Transverse colon (tissue), 4 donors: ENCODE results near the gene HDHD3. TPM values are rescaled to one million over a fixed set of nuclear protein-coding genes. Genes with fewer than 3 reads are reported as not detected.

Source experiments
- DNase-seq: peaks from one replicate; pipeline ENCODE4 v3.0.0-alpha.2; 2019
- H3K27ac ChIP-seq, 4 donors: fragments of 200-600 bp; sonication (generic); 2 replicates each; pipeline ENCODE4 v1.5.1; 2016 to 2018; ENCODE audit warnings: inconsistent platforms in 4 of 4
- H3K27me3 ChIP-seq: fragments of 200-600 bp; sonication (generic); 2 replicates; pipeline ENCODE4 v1.5.1; 2017; ENCODE audit warnings: inconsistent platforms
- H3K36me3 ChIP-seq, 4 donors: fragments of 200-600 bp; sonication (generic); 2 replicates each; pipeline ENCODE4 v1.5.1; 2017 to 2019; ENCODE audit warnings: inconsistent platforms in 4 of 4
- H3K4me1 ChIP-seq, 4 donors: fragments of 200-600 bp; sonication (generic); 2 replicates each; pipeline ENCODE4 v1.5.1; 2017 to 2020; ENCODE audit warnings: inconsistent platforms in 4 of 4
- H3K4me3 ChIP-seq, 4 donors: fragments of 200-600 bp; sonication (generic); 1 replicate in 1 of 4; 2 replicates in 3 of 4; pipeline versions ENCODE4 v1.5.1 to v1.6.1; 2017 to 2019; ENCODE audit warnings: inconsistent platforms in 4 of 4
- H3K9me3 ChIP-seq, 2 donors: fragments of 200-600 bp; sonication (generic); 2 replicates each; pipeline ENCODE4 v1.5.1; 2017 to 2019; ENCODE audit warnings: inconsistent platforms in 2 of 2
- EP300 ChIP-seq: sonication (generic); formaldehyde crosslinking; IDR thresholded peaks from one replicate; pipeline ENCODE4 v1.6.1; 2017; ENCODE audit warnings: antibody characterized with exemption, low read depth
- POLR2A ChIP-seq: fragments of 450-650 bp; IDR thresholded peaks from one replicate; pipeline ENCODE4 v1.6.1; 2016; ENCODE audit warnings: antibody characterized with exemption, mild to moderate bottlenecking, moderate library complexity
- POLR2AphosphoS5 ChIP-seq, 3 donors: sonication (generic); formaldehyde crosslinking; IDR thresholded peaks; one replicate each; pipeline ENCODE4 v1.6.1; 2016; ENCODE audit warnings: antibody characterized with exemption in 3 of 3
- WGBS, 2 donors: methylation state at CpG; one replicate each; pipeline ENCODE4 v1.1.5; 2018; ENCODE audit warnings: low coverage in 1 of 2; 5-methylcytosine and 5-hydroxymethylcytosine counted together
- in situ Hi-C, 4 donors: fragments of 200-750 bp; cut with MboI; loops; one replicate each; pipeline versions ENCODE4 v1.15.0 to v1.15.1; 2017; ENCODE audit warnings: low sequenced_read_pairs in 3 of 4, low pct_ligation_motif_present in 1 of 4, low pct_unique_long_range_greater_than_20kb in 1 of 4
- intact Hi-C: fragments of 100-400 bp; cut with DNase I; formaldehyde crosslinking; loops from one replicate; pipeline ENCODE4 v1.15.1; 2023; ENCODE audit warnings: low total_unique reads
- total RNA-seq, 4 donors: library from RNA; depleted of rRNA; stranded (reverse); fragments of >200 nt; gene quantifications; one replicate each; pipeline ENCODE4 v1.1.0, GENCODE V29; 2016
- TF ChIP-seq, protein P1 (sequence below), 5 experiments: fragments of 200-600 bp in 3 of 5; fragments of 450-650 bp in 2 of 5; sonication (generic) in 3 of 5; IDR thresholded peaks; 1 replicate in 2 of 5; 2 replicates in 3 of 5; pipeline ENCODE4 v1.5.1; 2016 to 2017; ENCODE audit warnings: antibody characterized with exemption in 5 of 5, inconsistent platforms in 3 of 5, mild to moderate bottlenecking in 2 of 5, moderate library complexity in 1 of 5

The HDHD3 gene
- total RNA-seq, 4 donors from 2014 or later, result 156 to 269 (median 237) TPM

DNA sequence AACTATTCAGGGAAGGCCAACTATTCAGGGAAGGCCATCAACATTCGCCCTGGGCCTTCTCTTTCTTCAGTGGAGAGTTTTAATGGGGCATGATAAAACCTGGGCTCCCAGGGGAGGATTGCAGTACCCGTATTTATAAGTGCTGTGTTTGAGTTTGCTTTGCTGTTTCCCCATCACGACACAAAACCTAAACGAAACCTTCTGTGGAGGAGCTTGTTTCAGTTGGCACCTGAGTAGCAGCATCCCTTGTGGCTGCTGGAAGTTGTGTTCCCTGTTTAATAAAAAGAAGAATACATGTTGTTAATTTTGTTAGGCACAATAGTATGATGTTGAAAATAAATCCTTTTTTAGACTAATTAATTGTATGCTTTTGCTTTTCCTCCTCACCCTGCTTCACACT lies 45.0 kb downstream of the HDHD3 start:
- TF ChIP-seq POLR2A, result no peak
- no peak for TF ChIP-seq POLR2AphosphoS5 (IDR thresholded peaks at IDR 0.05)

DNA sequence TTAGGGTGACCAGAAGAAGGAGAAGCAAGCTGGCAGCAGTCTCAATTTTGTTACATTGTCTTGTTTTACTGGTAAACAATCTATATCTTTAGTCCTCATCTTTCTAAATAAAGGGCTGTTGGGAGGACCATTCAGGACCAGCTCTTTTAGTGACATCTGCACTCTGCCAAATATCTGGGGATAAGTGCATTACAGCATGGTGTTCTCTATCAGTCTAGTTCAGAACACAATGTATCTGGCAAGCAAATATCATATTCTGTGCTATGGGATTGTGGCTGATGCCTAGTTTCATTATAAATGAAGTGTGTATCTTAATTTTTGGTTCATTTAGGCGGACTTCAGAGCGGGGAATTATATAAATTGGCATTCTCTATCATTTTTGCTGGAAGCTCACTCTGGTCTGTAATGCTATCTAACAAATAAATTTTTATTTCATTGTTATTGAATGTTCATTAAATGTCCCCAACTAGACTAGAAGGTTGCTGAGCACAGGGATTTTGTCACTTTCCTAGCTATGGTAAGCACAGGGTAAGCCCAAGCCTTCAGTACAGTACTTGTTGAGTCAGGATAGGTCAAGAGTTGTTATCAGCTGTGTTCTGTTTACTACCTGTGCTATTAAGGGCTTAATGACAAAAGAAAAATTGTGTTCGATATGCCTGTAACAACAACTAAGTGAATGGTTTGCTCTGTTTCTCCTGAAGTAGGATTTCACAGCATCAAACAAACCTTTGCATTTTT lies 48.6 kb downstream of the HDHD3 start:
- no peak overlapping the region for H3K27ac ChIP-seq
- no peaks in the 10 kb centered on the region for H3K27me3 ChIP-seq
- TF ChIP-seq, protein P1, sequence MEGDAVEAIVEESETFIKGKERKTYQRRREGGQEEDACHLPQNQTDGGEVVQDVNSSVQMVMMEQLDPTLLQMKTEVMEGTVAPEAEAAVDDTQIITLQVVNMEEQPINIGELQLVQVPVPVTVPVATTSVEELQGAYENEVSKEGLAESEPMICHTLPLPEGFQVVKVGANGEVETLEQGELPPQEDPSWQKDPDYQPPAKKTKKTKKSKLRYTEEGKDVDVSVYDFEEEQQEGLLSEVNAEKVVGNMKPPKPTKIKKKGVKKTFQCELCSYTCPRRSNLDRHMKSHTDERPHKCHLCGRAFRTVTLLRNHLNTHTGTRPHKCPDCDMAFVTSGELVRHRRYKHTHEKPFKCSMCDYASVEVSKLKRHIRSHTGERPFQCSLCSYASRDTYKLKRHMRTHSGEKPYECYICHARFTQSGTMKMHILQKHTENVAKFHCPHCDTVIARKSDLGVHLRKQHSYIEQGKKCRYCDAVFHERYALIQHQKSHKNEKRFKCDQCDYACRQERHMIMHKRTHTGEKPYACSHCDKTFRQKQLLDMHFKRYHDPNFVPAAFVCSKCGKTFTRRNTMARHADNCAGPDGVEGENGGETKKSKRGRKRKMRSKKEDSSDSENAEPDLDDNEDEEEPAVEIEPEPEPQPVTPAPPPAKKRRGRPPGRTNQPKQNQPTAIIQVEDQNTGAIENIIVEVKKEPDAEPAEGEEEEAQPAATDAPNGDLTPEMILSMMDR (IDR thresholded peaks at IDR 0.05), result no peak
- TF ChIP-seq POLR2A (no peak), EP300 (no peak), POLR2AphosphoS5 (IDR thresholded peaks at IDR 0.05) (no peak)
- no peak for DNase-seq
- no peaks in the 10 kb centered on the region for H3K4me1 ChIP-seq
- H3K9me3 ChIP-seq, result no peaks in the 10 kb centered on the region
- H3K4me3 ChIP-seq, result no peak overlapping the region
- intact Hi-C loops, result no loop called here
- in situ Hi-C loops, result no loop called here
- WGBS, 2 donors, result 92 to 100% methylated on average over 3 of the region's 3 CpGs
- H3K36me3 ChIP-seq, result no peaks in the 10 kb centered on the region

More for the DNA sequence above, 45.0 kb downstream of the HDHD3 start:
- no peak overlapping the region for H3K4me3 ChIP-seq
- in situ Hi-C loops (no loop called here), intact Hi-C loops (no loop called here)
- no peaks in the 10 kb centered on the region for H3K4me1 ChIP-seq
- no peaks in the 10 kb centered on the region for H3K36me3 ChIP-seq
- 62 to 88% methylated on average over 3 to 4 of the region's 4 CpGs for WGBS, 2 donors
- no peak overlapping the region for H3K27ac ChIP-seq
- no peak for DNase-seq
- no peaks in the 10 kb centered on the region for H3K9me3 ChIP-seq
- no peaks in the 10 kb centered on the region for H3K27me3 ChIP-seq

GRCh38 chr9:113326230-113326629 lies 50.6 kb downstream of the HDHD3 start:
- Histone ChIP-seq H3K36me3 (no peaks in the 10 kb centered on the region), H3K4me1 (no peaks in the 10 kb centered on the region), H3K4me3 (no peak overlapping the region), H3K9me3 (no peaks in the 10 kb centered on the region), H3K27me3 (no peaks in the 10 kb centered on the region), H3K27ac (no peak overlapping the region)
- 93 to 96% methylated on average over 3 to 4 of the region's 4 CpGs for WGBS, 2 donors
- in situ Hi-C loops (no loop called here), intact Hi-C loops (no loop called here)
- TF ChIP-seq, protein P1 (IDR thresholded peaks at IDR 0.05), result no peak
- TF ChIP-seq EP300 (no peak), POLR2A (no peak), POLR2AphosphoS5 (IDR thresholded peaks at IDR 0.05) (no peak)
- no peak for DNase-seq

Other genes with a start within 250 kb of the HDHD3 start
- gene SLC31A2, start 226.0 kb downstream of the HDHD3 start, total RNA-seq, result 10 to 100 TPM in 3 of 4 donors, 1 to 10 TPM in 1; 4.4 to 81.6 (median 40.3) TPM
- 10 to 100 TPM; 21.4 to 33.8 (median 23.3) TPM for gene FKBP15, start 155.7 kb downstream of the HDHD3 start, total RNA-seq
- 10 to 100 TPM in 2 of 4 donors, 1 to 10 TPM in 2; 5.8 to 36.2 (median 15.4) TPM for gene SLC31A1, start 155.4 kb downstream of the HDHD3 start, total RNA-seq
- gene CDC26, start 101.4 kb downstream of the HDHD3 start, total RNA-seq, result 10 to 100 TPM; 15.7 to 43.8 (median 30.8) TPM
- gene PRPF4, start 101.3 kb downstream of the HDHD3 start, total RNA-seq, result 10 to 100 TPM in 2 of 4 donors, 1 to 10 TPM in 2; 5.0 to 13.7 (median 9.6) TPM
- under 1 TPM in 2 of 4 donors, not detected in 2; 0.14 to 0.95 TPM for gene RNF183, start 73.6 kb downstream of the HDHD3 start, total RNA-seq
- gene WDR31, start 36.7 kb downstream of the HDHD3 start, total RNA-seq, result 1 to 10 TPM in 3 of 4 donors, under 1 TPM in 1; 0.60 to 3.0 (median 1.6) TPM
- gene BSPRY, start 27.4 kb downstream of the HDHD3 start, total RNA-seq, result 10 to 100 TPM in 3 of 4 donors, 1 to 10 TPM in 1; 9.0 to 36.8 (median 26.8) TPM
- 100 to 1,000 TPM in 1 of 4 donors, 10 to 100 TPM in 3; 18.5 to 107 (median 63.0) TPM for gene ALAD, start 24.3 kb upstream of the HDHD3 start, total RNA-seq
- 10 to 100 TPM in 3 of 4 donors, 1 to 10 TPM in 1; 4.2 to 58.7 (median 24.4) TPM for gene POLE3, start 33.7 kb upstream of the HDHD3 start, total RNA-seq
- gene C9orf43, start 33.8 kb upstream of the HDHD3 start, total RNA-seq, result under 1 TPM in 1 of 4 donors, not detected in 3; 0.75 TPM
- gene RGS3, start 86.7 kb upstream of the HDHD3 start, total RNA-seq, result 100 to 1,000 TPM in 1 of 4 donors, 10 to 100 TPM in 3; 62.7 to 150 (median 80.9) TPM